ENCODE measurements around the gene AHNAK.
A peak's percentile ranks its signal among the peaks of the same experiment; 100 is the strongest.
"Not testable (repeated sequence)": the region's sequence is repeated elsewhere in the genome, so short reads cannot be mapped to it uniquely, and the experiment has no call there.

AHNAK gene

GRCh38 chr11:62459080-62459479 lies 87.5 kb downstream of the AHNAK start:
- peaks cover 5 to 20% of the 10 kb centered on the region in 2 donors for H3K4me1 ChIP-seq (ENCODE audit: control insufficient read depth in 2 of 2, insufficient read depth in 2 of 2, low read length in 2 of 2)
- no peak overlapping the region for H3K9ac ChIP-seq (ENCODE audit: low read depth in 1 of 2, low read length in 2 of 2)
- H3K27ac ChIP-seq (ENCODE audit: low read depth in 2 of 2, low read length in 2 of 2): peak overlapping the region; percentile 26 to 48
- H3K36me3 ChIP-seq (ENCODE audit: control insufficient read depth in 2 of 2, insufficient read depth in 2 of 2, low read length in 2 of 2): no peaks in the 10 kb centered on the region
- H3K9me3 ChIP-seq (ENCODE audit: control insufficient read depth in 2 of 2, low read length in 2 of 2): no peaks in the 10 kb centered on the region
- H3K27me3 ChIP-seq (ENCODE audit: control insufficient read depth in 2 of 2, insufficient read depth in 2 of 2, low read length in 2 of 2): no peaks in the 10 kb centered on the region
- H3K4me3 ChIP-seq (ENCODE audit: low read length in 2 of 2): peak overlapping the region in 1 of 2 donors; percentile 7

GRCh38 chr11:62458212-62459002 lies 88.2 kb downstream of the AHNAK start:
- no peaks in the 10 kb centered on the region for H3K27me3 ChIP-seq (ENCODE audit: control insufficient read depth in 2 of 2, insufficient read depth in 2 of 2, low read length in 2 of 2)
- H3K36me3 ChIP-seq (ENCODE audit: control insufficient read depth in 2 of 2, insufficient read depth in 2 of 2, low read length in 2 of 2): no peaks in the 10 kb centered on the region
- peak overlapping the region in 1 of 2 donors; percentile 7 for H3K4me3 ChIP-seq (ENCODE audit: low read length in 2 of 2)
- peak overlapping the region; percentile 48 to 61 for H3K27ac ChIP-seq (ENCODE audit: low read depth in 2 of 2, low read length in 2 of 2)
- no peaks in the 10 kb centered on the region for H3K9me3 ChIP-seq (ENCODE audit: control insufficient read depth in 2 of 2, low read length in 2 of 2)
- peak overlapping the region in 1 of 2 donors; percentile 9 for H3K9ac ChIP-seq (ENCODE audit: low read depth in 1 of 2, low read length in 2 of 2)
- H3K4me1 ChIP-seq (ENCODE audit: control insufficient read depth in 2 of 2, insufficient read depth in 2 of 2, low read length in 2 of 2): peaks cover 5 to 20% of the 10 kb centered on the region in 2 donors

- Histone ChIP-seq H3K4me1 (ENCODE audit: control insufficient read depth in 2 of 2, insufficient read depth in 2 of 2, low read length in 2 of 2) (peaks cover 5 to 20% of the 10 kb centered on the region in 2 donors), H3K36me3 (ENCODE audit: control insufficient read depth in 2 of 2, insufficient read depth in 2 of 2, low read length in 2 of 2) (no peaks in the 10 kb centered on the region), H3K9ac (ENCODE audit: low read depth in 1 of 2, low read length in 2 of 2) (no peak overlapping the region), H3K27ac (ENCODE audit: low read depth in 2 of 2, low read length in 2 of 2) (no peak overlapping the region), H3K27me3 (ENCODE audit: control insufficient read depth in 2 of 2, insufficient read depth in 2 of 2, low read length in 2 of 2) (no peaks in the 10 kb centered on the region), H3K4me3 (ENCODE audit: low read length in 2 of 2) (no peak overlapping the region), H3K9me3 (ENCODE audit: control insufficient read depth in 2 of 2, low read length in 2 of 2) (no peaks in the 10 kb centered on the region)
These were observed 89.1 kb downstream of the AHNAK start for GRCh38 chr11:62457478-62457877.

- Histone ChIP-seq H3K4me3 (ENCODE audit: low read length in 2 of 2) (no peak overlapping the region), H3K9ac (ENCODE audit: low read depth in 1 of 2, low read length in 2 of 2) (no peak overlapping the region), H3K36me3 (ENCODE audit: control insufficient read depth in 2 of 2, insufficient read depth in 2 of 2, low read length in 2 of 2) (no peaks in the 10 kb centered on the region), H3K27me3 (ENCODE audit: control insufficient read depth in 2 of 2, insufficient read depth in 2 of 2, low read length in 2 of 2) (no peaks in the 10 kb centered on the region), H3K9me3 (ENCODE audit: control insufficient read depth in 2 of 2, low read length in 2 of 2) (no peaks in the 10 kb centered on the region), H3K4me1 (ENCODE audit: control insufficient read depth in 2 of 2, insufficient read depth in 2 of 2, low read length in 2 of 2) (peaks cover 5 to 15% of the 10 kb centered on the region in 2 donors), H3K27ac (ENCODE audit: low read depth in 2 of 2, low read length in 2 of 2) (no peak overlapping the region)
These were observed 90.0 kb downstream of the AHNAK start for GRCh38 chr11:62456630-62457029.

GRCh38 chr11:62452839-62453468 lies 93.7 kb downstream of the AHNAK start:
- no peak overlapping the region for H3K9ac ChIP-seq (ENCODE audit: low read depth in 1 of 2, low read length in 2 of 2)
- H3K27me3 ChIP-seq (ENCODE audit: control insufficient read depth in 2 of 2, insufficient read depth in 2 of 2, low read length in 2 of 2): no peaks in the 10 kb centered on the region
- H3K9me3 ChIP-seq (ENCODE audit: control insufficient read depth in 2 of 2, low read length in 2 of 2): no peaks in the 10 kb centered on the region
- no peaks in the 10 kb centered on the region for H3K4me1 ChIP-seq (ENCODE audit: control insufficient read depth in 2 of 2, insufficient read depth in 2 of 2, low read length in 2 of 2)
- no peaks in the 10 kb centered on the region for H3K36me3 ChIP-seq (ENCODE audit: control insufficient read depth in 2 of 2, insufficient read depth in 2 of 2, low read length in 2 of 2)
- H3K27ac ChIP-seq (ENCODE audit: low read depth in 2 of 2, low read length in 2 of 2): no peak overlapping the region
- H3K4me3 ChIP-seq (ENCODE audit: low read length in 2 of 2): no peak overlapping the region

- Histone ChIP-seq H3K27ac (ENCODE audit: low read depth in 2 of 2, low read length in 2 of 2) (no peak overlapping the region), H3K27me3 (ENCODE audit: control insufficient read depth in 2 of 2, insufficient read depth in 2 of 2, low read length in 2 of 2) (no peaks in the 10 kb centered on the region), H3K36me3 (ENCODE audit: control insufficient read depth in 2 of 2, insufficient read depth in 2 of 2, low read length in 2 of 2) (no peaks in the 10 kb centered on the region), H3K9ac (ENCODE audit: low read depth in 1 of 2, low read length in 2 of 2) (no peak overlapping the region), H3K4me3 (ENCODE audit: low read length in 2 of 2) (no peak overlapping the region), H3K9me3 (ENCODE audit: control insufficient read depth in 2 of 2, low read length in 2 of 2) (no peaks in the 10 kb centered on the region), H3K4me1 (ENCODE audit: control insufficient read depth in 2 of 2, insufficient read depth in 2 of 2, low read length in 2 of 2) (no peaks in the 10 kb centered on the region)
These were observed 94.3 kb downstream of the AHNAK start for GRCh38 chr11:62452261-62452660.

GRCh38 chr11:62451241-62451621 lies 95.4 kb downstream of the AHNAK start:
- Histone ChIP-seq H3K4me3 (ENCODE audit: low read length in 2 of 2) (no peak overlapping the region), H3K27me3 (ENCODE audit: control insufficient read depth in 2 of 2, insufficient read depth in 2 of 2, low read length in 2 of 2) (no peaks in the 10 kb centered on the region), H3K36me3 (ENCODE audit: control insufficient read depth in 2 of 2, insufficient read depth in 2 of 2, low read length in 2 of 2) (no peaks in the 10 kb centered on the region), H3K4me1 (ENCODE audit: control insufficient read depth in 2 of 2, insufficient read depth in 2 of 2, low read length in 2 of 2) (peaks cover 0 to 9% of the 10 kb centered on the region in 2 donors), H3K9ac (ENCODE audit: low read depth in 1 of 2, low read length in 2 of 2) (no peak overlapping the region), H3K9me3 (ENCODE audit: control insufficient read depth in 2 of 2, low read length in 2 of 2) (no peaks in the 10 kb centered on the region), H3K27ac (ENCODE audit: low read depth in 2 of 2, low read length in 2 of 2) (no peak overlapping the region)

GRCh38 chr11:62450543-62451240 lies 95.9 kb downstream of the AHNAK start:
- Histone ChIP-seq H3K27me3 (ENCODE audit: control insufficient read depth in 2 of 2, insufficient read depth in 2 of 2, low read length in 2 of 2) (no peaks in the 10 kb centered on the region), H3K9ac (ENCODE audit: low read depth in 1 of 2, low read length in 2 of 2) (no peak overlapping the region), H3K9me3 (ENCODE audit: control insufficient read depth in 2 of 2, low read length in 2 of 2) (no peaks in the 10 kb centered on the region), H3K4me1 (ENCODE audit: control insufficient read depth in 2 of 2, insufficient read depth in 2 of 2, low read length in 2 of 2) (peaks cover 5 to 14% of the 10 kb centered on the region in 2 donors), H3K27ac (ENCODE audit: low read depth in 2 of 2, low read length in 2 of 2) (no peak overlapping the region), H3K4me3 (ENCODE audit: low read length in 2 of 2) (no peak overlapping the region), H3K36me3 (ENCODE audit: control insufficient read depth in 2 of 2, insufficient read depth in 2 of 2, low read length in 2 of 2) (no peaks in the 10 kb centered on the region)

GRCh38 chr11:62449912-62450311 lies 96.7 kb downstream of the AHNAK start:
- peak overlapping the region in 1 of 2 donors; percentile 50 for H3K27ac ChIP-seq (ENCODE audit: low read depth in 2 of 2, low read length in 2 of 2)
- H3K9me3 ChIP-seq (ENCODE audit: control insufficient read depth in 2 of 2, low read length in 2 of 2): not testable (repeated sequence)

GRCh38 chr11:62449451-62449851 lies 97.2 kb downstream of the AHNAK start:
- no peaks in the 10 kb centered on the region for H3K36me3 ChIP-seq (ENCODE audit: control insufficient read depth in 2 of 2, insufficient read depth in 2 of 2, low read length in 2 of 2)
- peak overlapping the region in 1 of 2 donors; percentile 50 for H3K27ac ChIP-seq (ENCODE audit: low read depth in 2 of 2, low read length in 2 of 2)

More at GRCh38 chr11:62449912-62450311, 96.7 kb downstream of the AHNAK start:
- H3K4me3 ChIP-seq (ENCODE audit: low read length in 2 of 2); H3K36me3 ChIP-seq (ENCODE audit: control insufficient read depth in 2 of 2, insufficient read depth in 2 of 2, low read length in 2 of 2); H3K27me3 ChIP-seq (ENCODE audit: control insufficient read depth in 2 of 2, insufficient read depth in 2 of 2, low read length in 2 of 2); H3K9ac ChIP-seq (ENCODE audit: low read depth in 1 of 2, low read length in 2 of 2): not testable (repeated sequence)
- peaks cover 12 to 22% of the 10 kb centered on the region in 2 donors for H3K4me1 ChIP-seq (ENCODE audit: control insufficient read depth in 2 of 2, insufficient read depth in 2 of 2, low read length in 2 of 2)

More at GRCh38 chr11:62449451-62449851, 97.2 kb downstream of the AHNAK start:
- Histone ChIP-seq H3K4me3 (ENCODE audit: low read length in 2 of 2) (no peak overlapping the region), H3K27me3 (ENCODE audit: control insufficient read depth in 2 of 2, insufficient read depth in 2 of 2, low read length in 2 of 2) (no peaks in the 10 kb centered on the region), H3K9ac (ENCODE audit: low read depth in 1 of 2, low read length in 2 of 2) (no peak overlapping the region), H3K9me3 (ENCODE audit: control insufficient read depth in 2 of 2, low read length in 2 of 2) (no peaks in the 10 kb centered on the region), H3K4me1 (ENCODE audit: control insufficient read depth in 2 of 2, insufficient read depth in 2 of 2, low read length in 2 of 2) (peaks cover 16 to 26% of the 10 kb centered on the region in 2 donors)

Measured in mucosa of rectum (tissue), 2 donors.